Endothelial cell of umbilical vein (primary cell): Measurements from ENCODE around the gene PIMREG.

Source experiments
- EZH2 ChIP-seq: IDR thresholded peaks from 2 replicates; pipeline ENCODE4 v1.6.1; 2012; ENCODE audit warnings: borderline replicate concordance, low read depth, mild to moderate bottlenecking, moderate library complexity, low read length, inconsistent platforms; ENCODE audit not compliant: severe bottlenecking
- MYC ChIP-seq: IDR thresholded peaks from one replicate; pipeline ENCODE4 v1.6.1; 2011; ENCODE audit warnings: mild to moderate bottlenecking, low read depth, low read length

DNA sequence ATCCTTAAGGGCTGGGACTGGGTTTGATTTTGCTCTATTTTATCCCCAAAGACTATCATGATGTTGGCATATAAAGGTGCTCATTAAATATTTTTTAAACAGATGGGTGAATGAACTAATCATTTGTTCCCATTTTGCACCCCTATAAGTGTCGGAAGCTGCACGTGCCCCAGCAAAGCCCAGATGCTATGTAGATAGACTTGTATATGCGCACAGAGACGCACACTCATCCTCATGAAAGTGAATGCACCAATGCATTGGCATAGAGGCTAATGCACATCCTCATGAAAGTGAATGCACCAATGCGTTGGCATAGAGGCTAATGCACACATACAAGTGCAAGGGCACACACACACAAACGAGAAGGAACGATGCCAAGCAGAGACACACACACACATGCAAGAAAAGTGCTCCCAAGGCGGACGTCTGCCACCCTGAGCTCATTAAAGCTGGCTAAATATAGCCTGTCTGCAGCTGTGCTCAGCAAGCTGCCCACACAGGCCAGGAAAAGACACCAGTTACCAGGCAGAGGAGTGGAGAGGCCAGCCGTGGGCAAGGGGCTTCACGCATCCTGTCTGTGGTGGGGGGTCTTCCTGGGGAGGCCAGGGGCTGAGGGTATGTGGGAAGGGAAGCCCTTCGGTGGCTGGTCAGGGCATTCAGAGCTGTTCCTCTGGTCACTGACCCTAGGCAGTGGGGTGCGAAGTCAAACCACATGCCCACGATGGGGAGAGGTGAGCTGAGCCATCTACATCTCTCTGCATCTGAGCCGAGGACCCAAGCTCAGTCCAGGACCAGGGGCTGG lies 52.6 kb downstream of the PIMREG start:
- TF ChIP-seq MYC (no peak), EZH2 (no peak)
